HG02943 (cell line): ENCODE measurements around the gene NOTCH2.

Experiments used
- ATAC-seq: cut with Tn5 transposase; IDR thresholded peaks from one replicate; pipeline ENCODE4 v1.9.1; 2021; ENCODE audit warnings: mild to moderate bottlenecking, low read depth, moderate library complexity; ENCODE audit not compliant: unreplicated experiment

The NOTCH2 gene

GRCh38 chr1:119914071-119914470, 155.4 kb downstream of the NOTCH2 start:
- no peak for ATAC-seq

DNA sequence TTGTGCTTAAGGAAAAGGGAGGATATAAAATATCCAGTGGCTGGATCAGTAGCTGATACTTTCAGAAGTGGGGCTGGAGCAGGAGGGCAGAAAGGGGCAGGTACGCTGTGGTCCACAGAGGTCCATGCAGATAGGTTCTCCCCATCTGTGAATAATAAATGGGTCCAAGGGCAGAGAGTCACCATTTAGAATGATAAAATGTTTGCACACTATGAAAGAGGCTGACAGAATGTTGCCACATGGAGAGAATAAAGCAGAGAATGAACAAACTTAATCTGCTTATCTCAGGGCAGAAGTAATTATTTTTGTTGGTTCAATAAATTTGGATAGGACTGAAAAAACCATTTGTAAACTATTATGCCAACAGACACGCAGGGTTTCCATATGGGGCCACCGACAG, 156.5 kb downstream of the NOTCH2 start:
- no peak for ATAC-seq

- ATAC-seq: no peak
Observed at GRCh38 chr1:119911775-119912174, 157.7 kb downstream of the NOTCH2 start.

DNA sequence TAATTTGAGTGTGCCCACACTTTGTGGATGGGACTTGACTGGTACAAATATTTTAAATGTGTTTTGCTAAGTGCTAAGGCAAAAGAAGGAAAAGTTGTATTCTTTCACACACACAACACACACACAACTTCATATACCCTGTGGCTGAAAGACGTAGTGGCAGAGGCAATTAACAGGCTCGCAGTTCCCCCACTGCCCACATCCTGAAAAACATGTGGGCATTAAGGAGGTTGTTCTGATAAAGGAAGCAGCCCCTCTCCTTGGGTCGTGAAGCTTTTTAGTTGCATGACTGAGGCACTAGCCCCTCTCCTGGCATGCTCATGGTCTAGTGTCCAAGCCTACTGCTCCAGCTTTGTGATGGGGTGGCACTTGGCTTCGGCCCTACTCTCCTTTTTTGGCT, 158.8 kb downstream of the NOTCH2 start:
- ATAC-seq: no peak

DNA sequence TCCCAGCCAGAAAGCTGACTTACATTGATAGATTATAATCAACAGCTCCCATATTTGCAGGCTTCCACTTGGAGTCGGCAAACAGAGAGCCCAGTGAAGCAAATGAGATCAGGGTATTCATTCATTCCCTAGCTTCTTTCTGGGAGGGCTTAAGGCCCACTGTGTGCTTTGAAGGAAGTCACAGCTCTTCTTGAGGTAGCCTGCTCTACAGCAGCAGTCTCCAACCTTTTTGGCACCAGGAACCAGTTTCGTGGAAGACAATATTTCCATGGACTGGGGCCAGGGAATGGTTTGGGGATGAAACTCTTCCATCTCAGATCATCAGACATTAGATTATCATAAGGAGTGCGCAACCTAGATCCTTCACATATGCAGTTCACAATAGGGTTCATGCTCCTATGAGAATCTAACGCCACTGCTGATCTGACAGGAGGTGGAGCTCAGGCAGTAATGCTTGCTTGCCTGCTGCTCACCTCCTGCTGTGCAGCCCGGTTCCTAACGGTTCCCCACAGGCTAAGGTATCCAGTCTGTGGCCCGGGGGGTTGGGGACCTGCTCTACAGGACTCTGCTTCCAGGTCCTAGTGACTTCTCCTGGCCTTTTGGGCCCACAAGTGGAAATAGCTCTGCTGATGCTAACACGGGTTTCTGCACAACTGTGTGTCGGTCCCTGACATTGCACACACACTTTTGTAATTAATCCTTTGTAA, 159.4 kb downstream of the NOTCH2 start:
- ATAC-seq: no peak

DNA sequence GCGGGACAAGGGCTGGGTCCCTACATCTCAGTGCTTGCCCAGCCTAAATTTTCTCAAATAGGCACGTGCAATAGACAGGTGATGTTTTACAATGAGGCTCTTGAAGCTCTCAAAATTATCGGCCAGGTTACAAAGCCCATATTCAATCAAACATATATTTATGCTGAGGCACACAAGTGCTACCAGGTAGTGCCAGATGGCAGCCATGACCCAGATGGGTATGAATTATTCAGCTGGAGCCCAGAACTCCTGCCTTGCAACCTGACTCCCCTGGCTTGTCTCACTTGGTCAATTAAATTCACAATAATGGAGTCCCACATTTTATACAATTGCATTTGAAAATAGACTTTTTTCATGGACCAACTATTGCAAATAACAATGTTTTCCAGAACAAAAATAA, 160.8 kb downstream of the NOTCH2 start:
- no peak for ATAC-seq

DNA sequence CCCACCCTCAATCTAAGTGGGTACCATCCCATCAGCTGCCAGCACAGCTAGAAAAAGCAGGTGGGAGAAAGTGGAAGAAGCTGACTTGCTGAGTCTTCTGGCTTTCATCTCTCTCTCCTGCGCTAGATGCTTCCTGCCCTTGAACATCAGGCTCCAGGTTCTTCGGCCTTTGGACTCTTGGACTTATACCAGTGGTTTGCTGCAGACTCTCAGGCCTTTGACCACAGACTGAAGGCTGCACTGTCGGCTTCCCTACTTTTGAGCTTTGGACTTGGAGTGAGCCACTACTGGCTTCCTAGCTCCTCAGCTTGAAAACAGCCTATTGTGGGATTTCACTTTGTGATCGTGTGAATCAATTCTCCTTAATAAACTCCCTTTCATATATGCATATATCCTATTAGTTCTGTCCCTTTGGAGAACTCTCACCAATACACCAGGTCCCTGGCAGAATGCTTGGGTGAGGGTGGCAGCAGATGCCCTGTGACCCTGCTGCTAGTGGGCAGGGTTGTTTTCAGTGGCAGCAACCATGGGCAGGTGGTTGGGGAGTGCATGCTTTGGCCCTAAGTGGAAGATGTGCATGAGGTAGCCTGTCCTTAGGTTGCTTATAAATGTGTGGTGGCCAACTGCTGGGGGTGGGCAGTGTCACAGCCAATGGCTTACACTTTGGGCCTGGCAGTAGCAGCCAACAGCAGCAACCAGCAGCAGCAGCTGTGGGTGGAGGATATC, 162.4 kb downstream of the NOTCH2 start:
- ATAC-seq: no peak

DNA sequence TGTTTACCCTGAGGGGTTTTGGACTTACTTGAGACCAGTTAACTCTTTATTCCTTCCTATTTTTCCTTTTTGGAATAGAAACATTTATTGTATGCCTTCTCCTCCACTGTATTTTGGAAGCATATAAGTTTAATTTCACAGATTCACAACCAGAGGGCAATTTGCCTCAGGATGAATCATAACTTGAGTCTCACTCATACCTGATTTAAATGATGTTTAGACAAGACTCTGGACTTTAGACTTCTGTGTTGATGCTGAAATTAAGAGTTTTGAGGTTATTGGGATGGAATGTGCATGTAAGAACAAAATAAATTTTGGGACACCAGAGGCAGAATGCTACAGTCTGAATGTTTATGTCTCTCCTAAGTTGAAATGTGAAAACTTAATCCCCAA, 166.0 kb downstream of the NOTCH2 start:
- ATAC-seq: no peak

DNA sequence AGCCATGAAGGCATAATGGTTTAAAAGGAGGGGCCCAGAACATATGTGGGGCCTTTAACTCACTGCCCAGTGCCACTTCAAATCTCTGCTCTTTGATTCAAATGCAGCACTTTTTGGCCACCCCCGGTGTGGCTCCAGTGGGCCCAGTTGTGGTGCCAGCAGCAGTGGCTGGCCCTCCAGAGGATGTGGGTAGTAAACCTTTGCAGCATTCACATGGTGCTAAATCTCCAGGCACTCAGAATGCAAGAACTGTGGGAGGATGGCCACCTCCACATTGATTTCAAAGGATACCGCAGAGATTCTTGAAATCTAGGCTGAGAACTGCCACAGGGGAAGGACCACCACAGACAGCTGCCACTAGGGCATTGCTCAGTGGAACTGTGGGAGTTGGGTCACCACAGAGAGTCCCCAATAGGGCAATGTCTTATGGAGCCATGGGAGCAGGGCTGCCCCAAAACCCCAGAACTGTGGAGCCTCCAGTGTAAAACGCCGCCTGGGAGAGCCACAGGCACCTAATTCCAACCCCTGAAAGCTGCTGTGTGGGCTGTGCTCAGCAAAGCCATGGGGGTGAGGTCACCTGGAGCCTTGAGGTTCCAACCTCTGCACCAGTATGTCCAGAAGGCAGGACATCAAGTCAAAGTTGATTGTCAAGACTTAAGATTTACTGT, 166.6 kb downstream of the NOTCH2 start:
- no peak for ATAC-seq

DNA sequence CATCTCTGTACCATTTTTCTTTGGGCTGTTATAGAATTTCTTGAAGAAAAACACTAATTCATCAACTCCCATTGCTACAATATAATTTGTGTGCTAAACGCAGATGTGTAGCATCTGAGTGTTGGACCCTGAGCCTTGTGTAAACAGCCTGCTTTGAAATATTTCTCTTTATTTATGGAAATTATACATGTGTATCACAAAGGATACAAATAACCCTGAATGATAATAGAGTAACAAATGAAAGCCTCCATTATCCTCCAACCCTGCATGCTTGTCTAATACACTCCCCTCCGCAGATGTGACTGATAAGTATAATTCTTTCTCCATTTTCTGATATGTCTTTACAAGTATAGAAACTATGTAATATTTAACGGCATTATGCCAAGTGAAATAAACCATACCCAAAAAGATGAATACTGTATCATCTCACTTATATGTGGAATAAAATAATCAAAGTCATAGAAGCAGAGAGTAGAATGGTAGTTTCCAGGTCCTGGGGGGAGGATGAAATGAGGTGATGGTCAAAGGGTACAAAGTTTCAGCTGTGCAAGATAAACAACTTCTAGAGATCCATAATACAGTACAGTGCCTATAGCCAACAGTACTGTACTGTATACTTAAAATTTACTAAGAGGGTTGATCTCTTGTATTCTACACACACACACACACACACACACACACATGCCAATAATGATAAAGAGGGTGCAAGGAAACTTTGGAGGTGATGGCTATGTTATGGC, 170.3 kb downstream of the NOTCH2 start:
- no peak for ATAC-seq

GRCh38 chr1:119898530-119898929, 170.9 kb downstream of the NOTCH2 start:
- no peak for ATAC-seq

DNA sequence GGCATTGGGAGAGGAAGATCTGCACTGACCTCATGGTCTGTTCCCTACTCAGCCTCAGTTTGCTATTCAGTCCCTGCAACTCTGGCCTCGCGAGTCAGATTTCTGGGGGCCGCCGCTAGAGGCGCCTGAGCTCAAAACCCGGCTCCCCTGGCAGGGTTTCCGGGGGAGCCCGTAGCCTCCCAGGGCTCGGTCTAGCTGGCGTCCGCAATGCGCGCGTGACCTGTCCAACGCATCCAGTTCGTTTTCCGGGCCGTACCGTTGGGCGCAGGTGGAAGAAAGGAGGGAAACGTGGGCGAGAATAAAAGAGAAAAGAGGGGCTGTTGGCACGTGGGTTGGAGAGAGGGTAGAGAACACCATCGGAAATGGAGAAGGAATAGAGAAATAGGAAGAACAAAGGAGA, 173.2 kb downstream of the NOTCH2 start, which contains the start of gene ADAM30:
Gene ADAM30 (minus strand): TSS at position 213 of the 400 bp plus-strand sequence. CDS start 179 bp downstream, at position 34.
- no peak for ATAC-seq

- no peak for ATAC-seq
Observed at GRCh38 chr1:119895102-119895501, 174.4 kb downstream of the NOTCH2 start.

GRCh38 chr1:119893827-119894700, 175.4 kb downstream of the NOTCH2 start:
- ATAC-seq: no peak

- no peak for ATAC-seq
Observed at GRCh38 chr1:119893238-119893791, 176.1 kb downstream of the NOTCH2 start.

GRCh38 chr1:119891386-119891785, 178.1 kb downstream of the NOTCH2 start:
- ATAC-seq: no peak

DNA sequence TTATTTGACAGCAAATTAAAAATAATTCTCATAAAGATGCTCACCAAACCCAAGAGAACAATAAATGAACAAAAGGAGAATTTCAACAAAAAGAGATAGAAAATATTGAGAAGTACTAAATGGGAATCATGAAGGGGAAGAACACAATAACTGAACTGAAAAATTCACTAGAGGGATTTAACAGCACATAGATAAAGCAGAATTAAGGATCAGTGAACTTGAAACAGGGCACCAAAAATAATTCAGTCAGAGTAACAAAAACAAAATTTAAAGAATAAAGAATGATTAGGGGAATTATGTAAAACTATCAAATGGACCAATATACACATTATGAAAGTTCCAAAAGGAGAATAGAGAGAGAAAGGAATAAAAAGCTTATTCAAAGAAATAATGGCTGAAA, 181.0 kb downstream of the NOTCH2 start:
- ATAC-seq: no peak

GRCh38 chr1:119887427-119887826, 182.0 kb downstream of the NOTCH2 start:
- no peak for ATAC-seq

GRCh38 chr1:119885903-119886783, 183.3 kb downstream of the NOTCH2 start:
- no peak for ATAC-seq
